ENCODE data around the gene AKR1C4.
"Not testable (repeated sequence)": the region's sequence is repeated elsewhere in the genome, so short reads cannot be mapped to it uniquely, and the experiment has no call there.

Gene AKR1C4

DNA sequence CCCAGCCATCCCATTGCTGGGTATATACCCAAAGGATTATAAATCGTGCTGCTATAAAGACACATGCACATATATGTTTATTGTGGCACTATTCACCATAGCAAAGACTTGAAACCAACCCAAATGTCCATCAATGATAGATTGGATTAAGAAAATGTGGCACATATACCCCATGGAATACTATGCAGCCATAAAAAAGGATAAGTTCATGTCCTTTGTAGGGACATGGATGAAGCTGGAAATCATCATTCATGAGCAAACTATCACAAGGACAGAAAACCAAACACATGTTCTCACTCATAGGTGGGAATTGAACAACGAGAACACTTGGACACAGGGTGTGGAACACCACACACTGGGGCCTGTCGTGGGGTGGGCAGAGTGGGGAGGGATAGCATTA, 61.1 kb downstream of the AKR1C4 start:
- not testable (repeated sequence) for H3K9ac ChIP-seq (ENCODE audit: low read length); H3K4me1 ChIP-seq (ENCODE audit: control insufficient read depth, insufficient read depth, low read length); H3K36me3 ChIP-seq (ENCODE audit: control insufficient read depth, insufficient read depth, low read length); H3K4me3 ChIP-seq (ENCODE audit: low read length); H3K27me3 ChIP-seq (ENCODE audit: control insufficient read depth, insufficient read depth, low read length); H3K27ac ChIP-seq (ENCODE audit: low read depth, low read length)

DNA sequence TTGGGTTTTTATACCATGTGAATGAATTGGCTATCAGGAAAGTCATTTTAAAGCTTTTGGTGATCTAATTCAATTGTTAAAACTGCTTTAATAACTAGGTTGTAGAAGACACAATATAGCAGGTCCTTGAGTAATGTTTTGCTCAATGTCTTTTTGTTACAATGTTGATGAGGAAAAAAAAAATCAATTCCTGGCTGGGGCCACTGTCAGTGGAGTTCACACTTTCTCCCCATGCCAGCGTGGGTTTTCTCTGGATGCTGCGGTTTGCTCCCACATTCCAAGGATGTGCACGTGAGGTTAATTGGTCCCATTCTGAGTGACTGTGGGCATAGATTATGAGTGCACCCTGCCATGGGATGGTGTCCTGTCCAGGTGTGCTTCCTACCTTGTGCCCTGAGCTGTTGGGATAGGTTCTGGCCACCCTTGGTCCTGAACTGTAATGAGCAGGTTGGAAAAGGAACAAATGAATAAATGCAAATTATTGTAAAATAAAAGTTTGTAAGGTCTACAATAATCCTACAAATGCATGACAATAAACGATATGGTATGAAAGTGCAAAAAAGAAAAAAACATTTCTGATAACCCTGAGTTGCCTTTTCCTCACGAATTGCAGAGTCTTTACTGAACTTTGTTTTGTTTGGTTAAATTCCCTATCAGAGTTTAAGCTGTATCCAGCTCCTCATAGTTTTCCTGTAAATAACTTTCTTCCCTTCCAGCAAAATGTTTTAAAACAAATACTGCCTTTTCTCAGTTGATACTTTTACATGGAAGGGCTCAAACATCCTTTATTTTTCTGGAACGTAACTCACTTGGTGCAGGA, 62.7 kb downstream of the AKR1C4 start:
- no peaks in the 10 kb centered on the region for H3K4me1 ChIP-seq (ENCODE audit: control insufficient read depth, insufficient read depth, low read length)
- H3K9ac ChIP-seq (ENCODE audit: low read length), result no peak overlapping the region
- no peak overlapping the region for H3K4me3 ChIP-seq (ENCODE audit: low read length)
- no peak overlapping the region for H3K27ac ChIP-seq (ENCODE audit: low read depth, low read length)
- H3K27me3 ChIP-seq (ENCODE audit: control insufficient read depth, insufficient read depth, low read length), result no peaks in the 10 kb centered on the region
- no peaks in the 10 kb centered on the region for H3K36me3 ChIP-seq (ENCODE audit: control insufficient read depth, insufficient read depth, low read length)

DNA sequence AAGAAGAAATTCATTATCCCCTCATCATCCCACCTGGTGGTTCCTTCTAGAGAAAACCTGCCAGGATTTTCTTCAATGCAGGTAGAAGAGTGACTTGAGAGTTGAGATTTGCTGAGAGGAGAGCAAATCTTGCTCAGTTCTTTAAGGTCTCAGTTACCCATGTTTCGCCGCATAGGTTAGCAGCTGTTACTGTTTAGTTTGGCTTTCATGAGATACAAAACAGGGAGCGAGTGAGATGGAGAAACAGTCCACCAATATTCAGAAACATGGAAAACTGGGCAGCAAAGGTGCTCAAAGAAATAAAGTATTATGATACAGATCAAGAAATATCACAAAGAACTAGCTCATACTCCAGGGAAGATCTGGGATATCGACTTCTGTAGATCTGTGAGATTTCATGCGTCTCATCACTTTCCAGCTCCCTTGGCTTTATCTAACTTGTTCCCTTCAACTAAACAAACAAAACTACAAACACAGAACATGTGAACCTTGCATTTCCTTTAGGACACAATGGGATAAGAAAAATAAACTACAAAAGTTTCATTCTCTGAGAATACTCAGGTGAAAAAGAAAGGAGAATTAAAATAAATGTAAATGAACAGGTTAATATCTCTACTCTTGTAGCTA, 63.4 kb downstream of the AKR1C4 start:
- Histone ChIP-seq H3K4me3 (ENCODE audit: low read length) (no peak overlapping the region), H3K27me3 (ENCODE audit: control insufficient read depth, insufficient read depth, low read length) (no peaks in the 10 kb centered on the region), H3K36me3 (ENCODE audit: control insufficient read depth, insufficient read depth, low read length) (no peaks in the 10 kb centered on the region), H3K4me1 (ENCODE audit: control insufficient read depth, insufficient read depth, low read length) (no peaks in the 10 kb centered on the region), H3K9ac (ENCODE audit: low read length) (no peak overlapping the region), H3K27ac (ENCODE audit: low read depth, low read length) (no peak overlapping the region)

DNA sequence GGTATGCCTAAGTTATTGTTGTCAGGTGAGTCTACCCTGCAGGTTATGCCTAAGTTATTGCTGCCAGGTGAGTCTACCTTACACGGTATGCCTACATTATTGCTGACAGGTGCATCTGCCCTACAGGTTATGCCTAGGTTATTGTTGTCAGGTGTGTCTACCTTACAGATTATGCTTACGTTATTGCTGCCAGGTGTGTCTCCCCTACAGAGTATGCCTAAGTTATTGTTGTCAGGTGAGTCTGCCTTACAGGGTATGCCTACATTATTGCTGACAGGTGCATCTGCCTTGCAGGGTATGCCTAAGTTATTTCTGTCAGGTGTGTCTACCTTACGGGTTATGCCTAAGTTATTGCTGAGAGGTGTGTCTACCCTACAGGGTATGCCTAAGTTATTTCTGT, 64.2 kb downstream of the AKR1C4 start:
- H3K9ac ChIP-seq (ENCODE audit: low read length), result no peak overlapping the region
- no peaks in the 10 kb centered on the region for H3K36me3 ChIP-seq (ENCODE audit: control insufficient read depth, insufficient read depth, low read length)
- H3K4me1 ChIP-seq (ENCODE audit: control insufficient read depth, insufficient read depth, low read length), result no peaks in the 10 kb centered on the region
- H3K27me3 ChIP-seq (ENCODE audit: control insufficient read depth, insufficient read depth, low read length), result no peaks in the 10 kb centered on the region
- no peak overlapping the region for H3K4me3 ChIP-seq (ENCODE audit: low read length)
- H3K27ac ChIP-seq (ENCODE audit: low read depth, low read length), result no peak overlapping the region

DNA sequence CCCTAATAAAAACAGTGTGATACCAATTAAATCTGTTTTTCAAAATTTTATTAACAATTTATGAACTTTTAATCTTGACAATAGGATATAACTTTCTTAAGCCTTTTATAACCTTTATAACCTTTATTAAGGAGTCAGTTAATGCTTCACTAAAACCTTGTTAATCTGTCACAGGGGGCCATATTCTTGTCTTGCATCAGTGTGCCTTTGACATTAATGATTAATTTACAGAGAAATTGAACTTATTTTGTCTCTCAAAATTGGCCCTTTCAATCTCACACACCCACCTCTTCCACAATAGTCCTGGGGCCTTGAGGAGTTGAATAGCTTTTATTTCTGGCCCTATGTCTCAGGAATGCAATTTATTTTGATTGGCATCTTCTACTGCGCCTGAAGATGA, 68.5 kb downstream of the AKR1C4 start:
- no peaks in the 10 kb centered on the region for H3K27me3 ChIP-seq (ENCODE audit: control insufficient read depth, insufficient read depth, low read length)
- no peaks in the 10 kb centered on the region for H3K4me1 ChIP-seq (ENCODE audit: control insufficient read depth, insufficient read depth, low read length)
- no peak overlapping the region for H3K9ac ChIP-seq (ENCODE audit: low read length)
- H3K36me3 ChIP-seq (ENCODE audit: control insufficient read depth, insufficient read depth, low read length), result no peaks in the 10 kb centered on the region
- no peak overlapping the region for H3K4me3 ChIP-seq (ENCODE audit: low read length)
- H3K27ac ChIP-seq (ENCODE audit: low read depth, low read length), result no peak overlapping the region

DNA sequence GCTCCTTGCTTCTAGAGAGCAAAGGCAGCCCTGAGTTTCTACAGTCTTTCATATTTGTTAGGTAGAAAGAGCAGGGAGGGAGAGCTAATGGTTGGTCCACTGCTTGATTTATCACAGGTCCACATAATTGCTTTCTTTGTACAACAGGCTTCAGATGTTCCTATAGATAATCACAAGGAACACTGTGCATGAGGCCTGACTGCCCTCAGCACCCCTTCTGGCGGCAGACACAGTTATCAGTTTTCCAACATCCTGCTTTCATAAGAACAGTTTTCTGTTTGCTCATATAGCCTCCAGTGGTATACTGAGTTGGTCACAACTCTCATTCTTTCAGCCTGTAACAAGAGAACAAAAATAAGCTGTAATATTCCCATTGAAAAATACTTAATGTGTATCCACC, 69.7 kb downstream of the AKR1C4 start:
- Histone ChIP-seq H3K27me3 (ENCODE audit: control insufficient read depth, insufficient read depth, low read length) (no peaks in the 10 kb centered on the region), H3K36me3 (ENCODE audit: control insufficient read depth, insufficient read depth, low read length) (no peaks in the 10 kb centered on the region), H3K4me3 (ENCODE audit: low read length) (no peak overlapping the region)

DNA sequence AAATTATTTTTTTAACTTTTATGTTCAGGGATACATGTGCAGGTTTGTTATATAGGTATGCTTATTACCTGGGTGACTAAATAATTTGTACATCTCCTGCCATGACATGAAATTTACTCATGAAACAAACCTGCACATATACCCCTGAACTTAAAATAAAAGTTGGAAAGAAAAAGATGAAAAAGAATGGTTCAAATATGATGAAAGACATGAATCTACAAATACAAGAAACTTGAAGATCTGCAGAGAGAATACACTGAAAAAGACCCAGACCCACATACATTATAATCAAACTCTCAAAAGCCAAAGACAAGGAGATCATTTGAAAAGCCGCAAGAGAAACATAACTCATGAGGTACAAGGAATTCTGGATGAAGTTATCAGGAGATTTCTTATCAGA, 70.2 kb downstream of the AKR1C4 start:
- no peak overlapping the region for H3K27ac ChIP-seq (ENCODE audit: low read depth, low read length)
- no peaks in the 10 kb centered on the region for H3K36me3 ChIP-seq (ENCODE audit: control insufficient read depth, insufficient read depth, low read length)
- no peak overlapping the region for H3K4me3 ChIP-seq (ENCODE audit: low read length)
- H3K4me1 ChIP-seq (ENCODE audit: control insufficient read depth, insufficient read depth, low read length), result no peaks in the 10 kb centered on the region
- H3K9ac ChIP-seq (ENCODE audit: low read length), result no peak overlapping the region
- no peaks in the 10 kb centered on the region for H3K27me3 ChIP-seq (ENCODE audit: control insufficient read depth, insufficient read depth, low read length)

More for the DNA sequence above, 69.7 kb downstream of the AKR1C4 start:
- Histone ChIP-seq H3K9ac (ENCODE audit: low read length) (no peak overlapping the region), H3K4me1 (ENCODE audit: control insufficient read depth, insufficient read depth, low read length) (no peaks in the 10 kb centered on the region), H3K27ac (ENCODE audit: low read depth, low read length) (no peak overlapping the region)

DNA sequence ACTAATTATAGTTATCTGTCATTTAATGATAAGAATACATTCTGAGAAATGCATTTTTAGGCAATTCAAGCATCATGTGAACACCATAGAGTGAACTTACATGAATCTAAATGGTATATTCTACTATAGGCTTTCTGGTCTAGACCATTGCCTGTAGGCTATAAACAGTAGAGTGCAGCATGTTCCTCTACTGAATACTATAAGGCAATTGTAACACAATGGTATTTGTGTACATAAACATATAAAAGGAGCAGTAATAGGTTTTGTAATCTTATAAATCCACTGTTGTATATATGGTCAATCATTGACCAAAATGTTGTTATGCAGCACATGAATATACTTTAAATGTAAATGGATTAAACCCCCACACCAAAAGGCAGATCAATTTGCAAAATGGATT, 71.6 kb downstream of the AKR1C4 start:
- Histone ChIP-seq H3K27me3 (ENCODE audit: control insufficient read depth, insufficient read depth, low read length) (no peaks in the 10 kb centered on the region), H3K4me3 (ENCODE audit: low read length) (no peak overlapping the region), H3K36me3 (ENCODE audit: control insufficient read depth, insufficient read depth, low read length) (no peaks in the 10 kb centered on the region), H3K27ac (ENCODE audit: low read depth, low read length) (no peak overlapping the region), H3K4me1 (ENCODE audit: control insufficient read depth, insufficient read depth, low read length) (no peaks in the 10 kb centered on the region), H3K9ac (ENCODE audit: low read length) (no peak overlapping the region)
